Esophagus (tissue), 2 donors: ENCODE measurements around the gene RAMAC. TPM values are rescaled to one million over a fixed set of nuclear protein-coding genes. Genes with fewer than 3 reads are reported as not detected.

Source experiments
- H3K27ac ChIP-seq, 2 donors: one replicate each; pipeline ENCODE4 v1.5.1; 2013; ENCODE audit warnings: low read depth in 2 of 2, mild to moderate bottlenecking in 2 of 2, inconsistent platforms in 1 of 2, low read length in 1 of 2, moderate library complexity in 1 of 2
- H3K27me3 ChIP-seq, 2 donors: one replicate each; pipeline ENCODE4 v1.6.1; 2013; ENCODE audit warnings: low read length in 2 of 2, control low read depth in 1 of 2, mild to moderate bottlenecking in 1 of 2; ENCODE audit not compliant: insufficient read depth in 2 of 2, control insufficient read depth in 1 of 2
- H3K36me3 ChIP-seq, 2 donors: one replicate each; pipeline ENCODE4 v1.6.1; 2013; ENCODE audit warnings: low read length in 1 of 2; ENCODE audit not compliant: control insufficient read depth in 2 of 2, insufficient read depth in 2 of 2
- H3K4me1 ChIP-seq, 2 donors: one replicate each; pipeline ENCODE4 v1.6.1; 2013; ENCODE audit warnings: low read length in 1 of 2; ENCODE audit not compliant: control insufficient read depth in 2 of 2, insufficient read depth in 2 of 2
- H3K4me3 ChIP-seq, 2 donors: one replicate each; pipeline ENCODE4 v1.5.1; 2013; ENCODE audit warnings: low read length in 2 of 2, mild to moderate bottlenecking in 2 of 2, low read depth in 1 of 2, moderate library complexity in 1 of 2
- H3K9me3 ChIP-seq, 2 donors: one replicate each; pipeline ENCODE4 v1.6.1; 2013; ENCODE audit warnings: mild to moderate bottlenecking in 2 of 2, low read depth in 1 of 2, low read length in 1 of 2, moderate library complexity in 1 of 2; ENCODE audit not compliant: control insufficient read depth in 2 of 2, insufficient read depth in 1 of 2
- WGBS, 2 donors: extraction: QIAGEN DNeasy Blood & Tissue Kit; methylation state at CpG; one replicate each; pipeline ENCODE4 v1.1.7; 2013; 5-methylcytosine and 5-hydroxymethylcytosine counted together
- polyA plus RNA-seq, 2 donors: library from polyadenylated mRNA; stranded (reverse); fragments of 200-250 nt; gene quantifications; one replicate each; pipeline ENCODE4 v1.2.3, GENCODE V29; 2013
- donor health status: healthy with polysubstance abuse.
- donor health status: Bipolar disorder and iron deficiency.

RAMAC gene
- polyA plus RNA-seq, 2 donors: 26.3 to 28.2 TPM

DNA sequence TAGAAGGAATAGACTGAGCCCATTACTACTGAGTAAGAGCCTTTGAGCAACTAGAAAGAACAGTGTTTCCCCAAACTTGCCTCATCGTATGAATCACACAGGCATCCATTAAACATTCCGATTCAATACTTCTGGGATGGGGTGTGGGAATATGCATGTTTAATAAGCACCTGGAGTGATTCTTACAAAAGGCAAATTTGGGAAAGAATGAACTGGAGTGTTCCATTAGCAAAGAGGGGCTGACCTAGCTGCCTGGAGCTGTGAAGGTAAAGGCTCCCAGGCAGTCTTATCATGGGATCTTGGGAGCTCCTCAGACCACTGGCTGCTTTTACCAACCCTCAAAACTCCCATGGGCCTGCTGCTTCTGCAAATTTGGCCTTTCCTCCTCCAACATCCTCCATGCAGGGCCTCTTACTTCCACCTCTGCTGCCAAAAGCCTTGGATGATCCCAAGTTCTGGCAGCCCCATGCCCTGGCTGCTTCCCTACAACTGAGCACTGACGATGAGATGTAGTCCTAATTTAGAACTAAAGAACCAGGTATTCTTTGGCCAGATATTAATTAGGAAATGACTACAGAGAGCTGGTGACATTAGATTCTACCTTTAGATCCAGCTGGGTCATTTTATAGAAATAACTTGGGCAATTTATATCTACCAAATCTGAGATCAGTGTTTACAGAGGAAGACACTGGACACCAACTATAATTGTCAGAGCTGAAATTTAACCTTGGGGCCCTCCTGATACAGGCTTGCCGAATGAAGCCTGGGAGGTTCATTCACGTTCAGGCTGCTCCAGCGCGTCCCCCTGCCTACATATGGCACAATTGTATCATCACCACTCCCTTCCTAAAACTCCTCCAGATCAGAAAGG lies 22.3 kb upstream of the RAMAC start:
- Histone ChIP-seq H3K4me1 (no peaks in the 10 kb centered on the region), H3K27ac (no peak overlapping the region), H3K4me3 (no peak overlapping the region), H3K36me3 (no peaks in the 10 kb centered on the region), H3K9me3 (no peaks in the 10 kb centered on the region), H3K27me3 (no peaks in the 10 kb centered on the region)
- WGBS, 2 donors: 82 to 89% methylated on average over 7 of the region's 7 CpGs

GRCh38 chr15:82964890-82965289 lies 21.1 kb upstream of the RAMAC start:
- Histone ChIP-seq H3K9me3 (no peaks in the 10 kb centered on the region), H3K27ac (no peak overlapping the region), H3K4me3 (no peak overlapping the region), H3K4me1 (no peaks in the 10 kb centered on the region), H3K27me3 (no peaks in the 10 kb centered on the region), H3K36me3 (no peaks in the 10 kb centered on the region)
- WGBS, 2 donors: 93 to 98% methylated on average over 5 of the region's 5 CpGs

DNA sequence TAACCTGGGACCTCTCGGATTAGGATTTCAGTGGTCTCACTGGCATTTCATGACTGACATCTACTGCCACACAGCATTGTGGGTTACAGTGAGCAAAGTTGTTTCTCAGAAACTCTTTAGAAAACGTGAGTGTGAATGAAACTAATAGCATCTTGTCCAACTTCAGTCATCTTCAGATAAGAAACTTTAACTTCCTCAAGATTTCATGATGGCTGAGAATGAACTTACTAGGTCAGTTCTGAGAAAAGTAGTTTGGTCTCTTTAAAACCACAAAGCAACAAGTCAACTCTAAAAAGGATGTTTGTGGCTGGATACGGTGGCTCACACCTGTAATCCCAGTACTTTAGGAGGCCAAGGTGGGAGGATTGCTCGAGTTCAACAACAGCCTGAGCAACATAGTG lies 19.3 kb upstream of the RAMAC start:
- H3K27ac ChIP-seq: no peak overlapping the region
- H3K36me3 ChIP-seq: no peaks in the 10 kb centered on the region
- no peak overlapping the region for H3K4me3 ChIP-seq
- H3K27me3 ChIP-seq: no peaks in the 10 kb centered on the region
- 65 to 66% methylated on average over 4 of the region's 4 CpGs for WGBS, 2 donors
- H3K9me3 ChIP-seq: no peaks in the 10 kb centered on the region
- no peaks in the 10 kb centered on the region for H3K4me1 ChIP-seq

DNA sequence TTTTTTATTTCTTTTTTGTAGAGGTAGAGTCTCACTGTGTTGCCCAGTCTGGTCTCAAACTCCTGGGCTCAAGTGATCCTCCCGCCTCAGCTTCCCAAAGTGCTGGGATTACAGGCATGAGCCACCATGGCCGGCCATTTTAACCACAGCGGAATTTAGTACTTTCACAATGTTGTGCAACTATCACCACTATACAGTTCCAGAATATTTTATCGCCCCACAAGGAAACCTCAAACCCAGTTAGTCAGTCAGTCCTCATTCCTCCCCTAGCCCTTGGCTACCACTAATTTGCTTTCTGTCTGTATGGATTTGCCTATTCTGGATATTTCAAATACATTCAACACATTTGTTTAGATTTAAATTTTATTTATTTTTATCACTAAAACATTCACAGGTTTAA lies 17.9 kb upstream of the RAMAC start:
- Histone ChIP-seq H3K27me3 (no peaks in the 10 kb centered on the region), H3K9me3 (no peaks in the 10 kb centered on the region), H3K4me1 (no peaks in the 10 kb centered on the region), H3K36me3 (no peaks in the 10 kb centered on the region), H3K4me3 (no peak overlapping the region), H3K27ac (no peak overlapping the region)
- WGBS, 2 donors: 86 to 91% methylated on average over 4 of the region's 4 CpGs

- H3K27ac ChIP-seq: no peak overlapping the region
- H3K4me1 ChIP-seq: no peaks in the 10 kb centered on the region
- 81 to 84% methylated on average over 7 of the region's 7 CpGs for WGBS, 2 donors
Measured at GRCh38 chr15:82969353-82969752, 16.7 kb upstream of the RAMAC start.

DNA sequence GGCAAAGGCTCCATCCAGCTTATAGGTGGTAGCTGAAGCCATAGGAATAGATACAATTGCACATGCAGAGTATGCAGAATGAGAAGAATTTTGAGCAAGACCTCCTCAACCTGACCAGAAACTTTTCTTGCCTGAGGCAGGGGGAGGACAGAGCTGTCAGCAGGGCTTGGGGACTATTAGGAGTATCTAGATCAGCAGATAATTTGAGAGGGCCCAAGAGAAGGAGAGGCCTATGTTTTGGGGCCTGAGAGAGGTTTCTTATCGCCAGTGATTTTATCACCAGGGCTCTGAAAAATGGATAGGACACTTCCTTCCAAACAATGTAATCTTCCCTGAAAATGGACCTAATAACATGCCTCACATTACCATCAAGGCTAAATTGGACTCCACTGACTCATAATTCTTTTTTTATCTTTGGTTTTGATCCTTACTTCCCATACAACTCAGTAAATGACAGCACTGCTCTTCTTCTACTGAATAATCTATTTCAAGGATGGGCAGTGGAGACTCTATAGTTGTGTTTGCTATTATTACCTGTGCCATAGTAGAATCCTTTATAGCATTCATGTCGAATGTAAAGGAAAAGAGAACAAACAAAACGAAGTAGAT lies 15.8 kb upstream of the RAMAC start:
- WGBS, 2 donors: 56 to 57% methylated on average over 3 of the region's 3 CpGs
- no peaks in the 10 kb centered on the region for H3K4me1 ChIP-seq
- H3K36me3 ChIP-seq: no peaks in the 10 kb centered on the region
- H3K4me3 ChIP-seq: no peak overlapping the region
- H3K27me3 ChIP-seq: no peaks in the 10 kb centered on the region
- H3K27ac ChIP-seq: no peak overlapping the region
- no peaks in the 10 kb centered on the region for H3K9me3 ChIP-seq

More at GRCh38 chr15:82969353-82969752, 16.7 kb upstream of the RAMAC start:
- Histone ChIP-seq H3K27me3 (no peaks in the 10 kb centered on the region), H3K4me3 (no peak overlapping the region), H3K36me3 (no peaks in the 10 kb centered on the region), H3K9me3 (no peaks in the 10 kb centered on the region)

DNA sequence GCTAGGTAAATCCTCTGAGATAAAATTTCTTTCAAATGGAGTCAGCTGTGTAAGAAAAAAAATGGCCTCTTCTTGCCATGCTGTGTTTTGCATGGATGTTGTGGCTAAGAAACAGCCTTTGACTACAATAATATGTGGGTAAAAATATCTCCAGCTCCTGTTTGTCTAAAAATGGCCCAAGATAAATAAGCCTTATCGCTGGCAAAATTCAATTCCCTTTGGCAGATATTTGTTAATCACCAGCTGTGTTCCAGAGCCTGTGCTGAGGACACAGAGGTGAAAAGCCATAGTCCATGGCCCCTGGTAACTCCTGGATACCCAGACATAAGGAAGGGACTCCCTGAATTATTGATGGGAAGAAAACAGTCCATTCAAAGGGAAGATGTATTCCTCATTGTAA lies 15.3 kb upstream of the RAMAC start:
- H3K9me3 ChIP-seq: no peaks in the 10 kb centered on the region
- H3K4me3 ChIP-seq: no peak overlapping the region
- no peak overlapping the region for H3K27ac ChIP-seq
- WGBS, 2 donors: 40 to 49% methylated on average over 1 of the region's 1 CpG
- H3K36me3 ChIP-seq: no peaks in the 10 kb centered on the region
- H3K27me3 ChIP-seq: no peaks in the 10 kb centered on the region
- H3K4me1 ChIP-seq: no peaks in the 10 kb centered on the region

GRCh38 chr15:82971218-82971984 lies 14.6 kb upstream of the RAMAC start:
- H3K27ac ChIP-seq: no peak overlapping the region

DNA sequence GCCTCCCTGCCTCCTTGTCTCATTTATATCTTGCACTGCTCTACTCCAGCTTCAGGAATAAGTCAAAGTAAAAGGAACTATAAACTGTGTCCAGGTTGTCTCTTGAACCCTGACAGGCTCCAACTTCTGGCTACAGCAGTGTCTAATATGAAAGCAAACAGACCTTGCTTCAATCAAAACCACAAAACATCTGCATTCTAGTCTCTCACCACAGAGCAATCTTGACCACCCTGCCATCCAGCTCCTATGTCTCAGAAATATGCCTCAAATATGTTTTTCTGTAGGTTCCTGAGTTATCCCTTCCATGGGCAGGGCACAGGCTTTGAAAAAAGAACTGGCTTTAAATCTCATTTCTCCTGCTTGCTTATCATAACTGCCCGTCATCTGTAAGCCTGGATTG lies 13.0 kb upstream of the RAMAC start:
- Histone ChIP-seq H3K27me3 (no peaks in the 10 kb centered on the region), H3K4me1 (no peaks in the 10 kb centered on the region), H3K36me3 (no peaks in the 10 kb centered on the region), H3K9me3 (no peaks in the 10 kb centered on the region), H3K27ac (no peak overlapping the region), H3K4me3 (no peak overlapping the region)
- 85 to 92% methylated on average over 1 of the region's 1 CpG for WGBS, 2 donors

More at GRCh38 chr15:82971218-82971984, 14.6 kb upstream of the RAMAC start:
- no peaks in the 10 kb centered on the region for H3K36me3 ChIP-seq
- no peaks in the 10 kb centered on the region for H3K27me3 ChIP-seq
- no peak overlapping the region for H3K4me3 ChIP-seq
- no peaks in the 10 kb centered on the region for H3K9me3 ChIP-seq
- no peaks in the 10 kb centered on the region for H3K4me1 ChIP-seq
- 68 to 84% methylated on average over 2 of the region's 2 CpGs for WGBS, 2 donors
